ENCODE measurements around the gene MORN1.
A peak's percentile ranks its signal among the peaks of the same experiment; 100 is the strongest.
"Not testable (repeated sequence)": the region's sequence is repeated elsewhere in the genome, so short reads cannot be mapped to it uniquely, and the experiment has no call there.

Gene MORN1

GRCh38 chr1:2300004-2300771 lies 91.2 kb downstream of the MORN1 start:
- TF ChIP-seq CTCF (IDR thresholded peaks at IDR 0.05), result no peak
- Histone ChIP-seq H3K27me3 (peaks cover 68% of the 10 kb centered on the region), H3K4me3 (ENCODE audit: low read depth in 1 of 2, low read length in 1 of 2) (peak overlapping the region in 1 of 2 experiments; percentile 17), H3K9me3 (no peaks in the 10 kb centered on the region), H3K27ac (no peak overlapping the region), H3K4me1 (ENCODE audit: control insufficient read depth in 1 of 2, insufficient read depth in 1 of 2, low read depth in 1 of 2, low read length in 1 of 2) (peaks cover 9 to 18% of the 10 kb centered on the region in 2 experiments), H3K36me3 (peaks cover 26% of the 10 kb centered on the region)

- H3K4me3 ChIP-seq (ENCODE audit: low read depth in 1 of 2, low read length in 1 of 2), result no peak overlapping the region
- peaks cover 9 to 18% of the 10 kb centered on the region in 2 experiments for H3K4me1 ChIP-seq (ENCODE audit: control insufficient read depth in 1 of 2, insufficient read depth in 1 of 2, low read depth in 1 of 2, low read length in 1 of 2)
- H3K27ac ChIP-seq, result no peak overlapping the region
- peaks cover 78% of the 10 kb centered on the region for H3K27me3 ChIP-seq
- H3K9me3 ChIP-seq, result no peaks in the 10 kb centered on the region
- TF ChIP-seq CTCF (IDR thresholded peaks at IDR 0.05), result no peak
- peaks cover 15% of the 10 kb centered on the region for H3K36me3 ChIP-seq
Measured at GRCh38 chr1:2299131-2299627, 92.2 kb downstream of the MORN1 start.

- Histone ChIP-seq H3K9me3 (no peaks in the 10 kb centered on the region), H3K27me3 (peaks cover 83% of the 10 kb centered on the region), H3K4me1 (ENCODE audit: control insufficient read depth in 1 of 2, insufficient read depth in 1 of 2, low read depth in 1 of 2, low read length in 1 of 2) (peaks cover 9 to 18% of the 10 kb centered on the region in 2 experiments), H3K4me3 (ENCODE audit: low read depth in 1 of 2, low read length in 1 of 2) (no peak overlapping the region), H3K36me3 (peaks cover 10% of the 10 kb centered on the region), H3K27ac (no peak overlapping the region)
- TF ChIP-seq CTCF (IDR thresholded peaks at IDR 0.05), result no peak
Measured at GRCh38 chr1:2298685-2299084, 92.7 kb downstream of the MORN1 start.

- Histone ChIP-seq H3K27ac (no peak overlapping the region), H3K4me3 (ENCODE audit: low read depth in 1 of 2, low read length in 1 of 2) (no peak overlapping the region), H3K27me3 (peaks cover 95% of the 10 kb centered on the region), H3K9me3 (no peaks in the 10 kb centered on the region), H3K36me3 (no peaks in the 10 kb centered on the region), H3K4me1 (ENCODE audit: control insufficient read depth in 1 of 2, insufficient read depth in 1 of 2, low read depth in 1 of 2, low read length in 1 of 2) (peaks cover 9 to 18% of the 10 kb centered on the region in 2 experiments)
- no peak for TF ChIP-seq CTCF (IDR thresholded peaks at IDR 0.05)
Measured at GRCh38 chr1:2297246-2298011, 93.9 kb downstream of the MORN1 start.

- H3K36me3 ChIP-seq, result no peaks in the 10 kb centered on the region
- TF ChIP-seq CTCF (IDR thresholded peaks at IDR 0.05), result no peak
- H3K4me3 ChIP-seq (ENCODE audit: low read depth in 1 of 2, low read length in 1 of 2), result no peak overlapping the region
- H3K9me3 ChIP-seq, result no peaks in the 10 kb centered on the region
- H3K27ac ChIP-seq, result no peak overlapping the region
- H3K27me3 ChIP-seq, result peaks cover 95% of the 10 kb centered on the region
- peaks cover 11 to 26% of the 10 kb centered on the region in 2 experiments for H3K4me1 ChIP-seq (ENCODE audit: control insufficient read depth in 1 of 2, insufficient read depth in 1 of 2, low read depth in 1 of 2, low read length in 1 of 2)
Measured at GRCh38 chr1:2296614-2297013, 94.7 kb downstream of the MORN1 start.

GRCh38 chr1:2296211-2296610 lies 95.1 kb downstream of the MORN1 start:
- not testable (repeated sequence) for H3K36me3 ChIP-seq; H3K9me3 ChIP-seq; H3K27ac ChIP-seq; H3K4me3 ChIP-seq (ENCODE audit: low read depth in 1 of 2, low read length in 1 of 2)
- Histone ChIP-seq H3K27me3 (peaks cover 93% of the 10 kb centered on the region), H3K4me1 (ENCODE audit: control insufficient read depth in 1 of 2, insufficient read depth in 1 of 2, low read depth in 1 of 2, low read length in 1 of 2) (peaks cover 14 to 27% of the 10 kb centered on the region in 2 experiments)
